WI38 (cell line): ENCODE data around the gene ETV6.

Experiments
- H3K4me3 ChIP-seq: 2 replicates; pipeline ENCODE4 v1.5.1; 2011; ENCODE audit warnings: low read depth, mild to moderate bottlenecking, control low read depth, low read length
- CTCF ChIP-seq: IDR thresholded peaks from 2 replicates; pipeline ENCODE4 v1.5.1; 2012; ENCODE audit warnings: low read depth, mild to moderate bottlenecking, control low read depth, low read length

Gene ETV6

GRCh38 chr12:11669348-11669747 is 19.9 kb downstream of the ETV6 start:
- TF ChIP-seq CTCF: no peak
- no peak overlapping the region for H3K4me3 ChIP-seq

- no peak for TF ChIP-seq CTCF
- H3K4me3 ChIP-seq: no peak overlapping the region
Observed at GRCh38 chr12:11672256-11673191, 23.1 kb downstream of the ETV6 start.

GRCh38 chr12:11673666-11674461 is 24.4 kb downstream of the ETV6 start:
- TF ChIP-seq CTCF: no peak
- no peak overlapping the region for H3K4me3 ChIP-seq

- H3K4me3 ChIP-seq: no peak overlapping the region
- TF ChIP-seq CTCF: no peak
Observed at GRCh38 chr12:11674894-11675390, 25.5 kb downstream of the ETV6 start.

GRCh38 chr12:11676052-11676451 is 26.6 kb downstream of the ETV6 start:
- no peak for TF ChIP-seq CTCF
- no peak overlapping the region for H3K4me3 ChIP-seq

- no peak overlapping the region for H3K4me3 ChIP-seq
- TF ChIP-seq CTCF: no peak
Observed at GRCh38 chr12:11677093-11677492, 27.6 kb downstream of the ETV6 start.
